Activated T-cell treated with anti-CD3 and anti-CD28 coated beads, Interleukin-2, amount 50 U/mL, for 48 hours (primary cell): ENCODE results near the gene PELI2.

Experiments used
- DNase-seq, 2 experiments: peaks; one replicate each; pipeline ENCODE4 v3.0.0-alpha.2; 2020

Gene PELI2

GRCh38 chr14:56321861-56322260 lies 203.7 kb downstream of the PELI2 start:
- no peak for DNase-seq

GRCh38 chr14:56322531-56322930 lies 204.3 kb downstream of the PELI2 start:
- no peak for DNase-seq

GRCh38 chr14:56324454-56324853 lies 206.2 kb downstream of the PELI2 start:
- no peak for DNase-seq

- DNase-seq, result no peak
Observed at GRCh38 chr14:56324856-56325699, 206.9 kb downstream of the PELI2 start.

GRCh38 chr14:56328021-56328420 lies 209.8 kb downstream of the PELI2 start:
- no peak for DNase-seq

- DNase-seq, result no peak
Observed at GRCh38 chr14:56331592-56332216, 213.5 kb downstream of the PELI2 start.

GRCh38 chr14:56333359-56334292 lies 215.4 kb downstream of the PELI2 start:
- DNase-seq, result no peak

GRCh38 chr14:56334458-56334857 lies 216.2 kb downstream of the PELI2 start:
- no peak for DNase-seq

- DNase-seq, result no peak
Observed at GRCh38 chr14:56338674-56339073, 220.5 kb downstream of the PELI2 start.

GRCh38 chr14:56339855-56340701 lies 221.9 kb downstream of the PELI2 start:
- peak; percentile 60 to 66 for DNase-seq

GRCh38 chr14:56340932-56341331 lies 222.7 kb downstream of the PELI2 start:
- no peak for DNase-seq

- DNase-seq, result no peak
Observed at GRCh38 chr14:56341766-56342493, 223.7 kb downstream of the PELI2 start.

- DNase-seq, result no peak
Observed at GRCh38 chr14:56342494-56342942, 224.3 kb downstream of the PELI2 start.

- no peak for DNase-seq
Observed at GRCh38 chr14:56349960-56350359, 231.7 kb downstream of the PELI2 start.
